ENCODE results near the gene SYNE3. TPM values are rescaled to one million over a fixed set of nuclear protein-coding genes. Genes with fewer than 3 reads are reported as not detected.
A peak's percentile ranks its signal among the peaks of the same experiment; 100 is the strongest.

The SYNE3 gene
- total RNA-seq, 1 donor from 2014 or later, result 27.0 TPM

DNA sequence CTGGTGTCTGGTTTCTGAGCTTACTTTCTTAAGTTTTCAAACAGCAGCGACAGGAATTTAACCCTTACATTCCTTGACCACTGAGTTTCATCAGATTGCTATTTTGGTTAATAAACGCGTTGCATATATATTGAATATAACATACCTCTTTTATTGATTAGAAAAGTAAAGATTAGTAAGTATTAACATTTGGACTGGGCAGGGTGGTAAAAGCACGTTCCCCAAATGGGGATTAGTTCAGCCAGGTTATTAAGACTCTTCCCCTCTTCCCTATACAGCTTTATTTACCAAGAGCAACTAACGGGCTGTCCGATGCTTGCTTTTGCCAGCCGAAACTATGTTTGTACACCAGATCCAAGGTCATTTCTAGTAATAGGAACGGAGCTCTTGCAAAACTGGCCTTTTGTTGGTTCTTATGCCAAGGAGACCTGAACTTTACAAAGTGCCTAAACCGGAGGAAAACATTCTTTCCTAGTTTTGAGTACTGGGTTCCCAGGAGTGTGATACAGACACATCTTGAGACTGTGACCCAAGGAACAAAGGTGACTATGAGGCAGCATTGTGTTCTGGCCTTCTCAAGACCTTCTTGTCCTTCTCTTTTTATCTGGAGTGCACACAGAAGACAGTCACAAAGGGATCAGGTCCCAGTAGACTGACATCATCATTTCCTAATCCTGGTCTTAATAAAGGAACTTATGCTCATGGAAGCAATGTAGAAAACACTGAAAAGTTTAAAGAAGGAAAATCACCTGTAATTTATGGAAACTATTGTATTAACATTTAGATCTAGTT is 21.0 kb upstream of the SYNE3 start:
- DNase-seq (ENCODE audit: extremely low spot score in 2 of 2), result no peak
- Histone ChIP-seq H3K4me1 (peaks cover 55% of the 10 kb centered on the region), H3K4me3 (no peak overlapping the region), H3K27me3 (no peaks in the 10 kb centered on the region), H3K36me3 (no peaks in the 10 kb centered on the region), H3K27ac (no peak overlapping the region), H3K9me3 (no peaks in the 10 kb centered on the region)
- intact Hi-C loops (cut with DNase I), result loop anchor here (10.0 kb wide), 1 partner anchor 223 kb away; the partner anchor contains the start of gene CLMN
- TF ChIP-seq POLR2AphosphoS5 (IDR thresholded peaks at IDR 0.05; ENCODE audit: insufficient read depth in 1 of 2, low read depth in 1 of 2) (no peak), POLR2A (IDR thresholded peaks at IDR 0.05) (no peak)
- TF ChIP-seq, protein P1, sequence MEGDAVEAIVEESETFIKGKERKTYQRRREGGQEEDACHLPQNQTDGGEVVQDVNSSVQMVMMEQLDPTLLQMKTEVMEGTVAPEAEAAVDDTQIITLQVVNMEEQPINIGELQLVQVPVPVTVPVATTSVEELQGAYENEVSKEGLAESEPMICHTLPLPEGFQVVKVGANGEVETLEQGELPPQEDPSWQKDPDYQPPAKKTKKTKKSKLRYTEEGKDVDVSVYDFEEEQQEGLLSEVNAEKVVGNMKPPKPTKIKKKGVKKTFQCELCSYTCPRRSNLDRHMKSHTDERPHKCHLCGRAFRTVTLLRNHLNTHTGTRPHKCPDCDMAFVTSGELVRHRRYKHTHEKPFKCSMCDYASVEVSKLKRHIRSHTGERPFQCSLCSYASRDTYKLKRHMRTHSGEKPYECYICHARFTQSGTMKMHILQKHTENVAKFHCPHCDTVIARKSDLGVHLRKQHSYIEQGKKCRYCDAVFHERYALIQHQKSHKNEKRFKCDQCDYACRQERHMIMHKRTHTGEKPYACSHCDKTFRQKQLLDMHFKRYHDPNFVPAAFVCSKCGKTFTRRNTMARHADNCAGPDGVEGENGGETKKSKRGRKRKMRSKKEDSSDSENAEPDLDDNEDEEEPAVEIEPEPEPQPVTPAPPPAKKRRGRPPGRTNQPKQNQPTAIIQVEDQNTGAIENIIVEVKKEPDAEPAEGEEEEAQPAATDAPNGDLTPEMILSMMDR (IDR thresholded peaks at IDR 0.05), result no peak

DNA sequence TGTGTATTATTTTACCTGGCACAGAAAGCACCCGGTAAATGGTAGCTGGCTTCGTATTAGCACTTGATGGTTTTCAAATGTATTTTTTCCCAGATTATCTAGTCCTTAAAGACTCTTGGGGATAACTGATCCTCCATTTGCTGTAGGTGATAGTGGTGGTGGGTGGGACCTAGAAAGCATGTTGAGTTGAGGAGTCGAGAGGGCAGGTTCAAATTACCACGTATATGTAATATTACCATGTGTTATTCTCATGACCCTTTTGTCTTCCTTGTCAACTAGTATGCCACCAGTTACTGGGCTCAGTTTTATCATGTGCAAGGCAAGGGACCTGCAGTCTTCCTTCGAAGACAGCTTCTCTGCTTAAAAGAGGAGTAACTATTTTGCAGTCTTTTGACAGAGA is 20.2 kb upstream of the SYNE3 start:
- Histone ChIP-seq H3K4me1 (peaks cover 63% of the 10 kb centered on the region), H3K9me3 (no peaks in the 10 kb centered on the region), H3K4me3 (no peak overlapping the region), H3K27me3 (no peaks in the 10 kb centered on the region), H3K36me3 (no peaks in the 10 kb centered on the region), H3K27ac (no peak overlapping the region)
- no peak for DNase-seq (ENCODE audit: extremely low spot score in 2 of 2)
- intact Hi-C loops (cut with DNase I), result loop anchor here (10.0 kb wide), 1 partner anchor 222 kb away; the partner anchor contains the start of gene CLMN
- TF ChIP-seq POLR2A (IDR thresholded peaks at IDR 0.05) (no peak), POLR2AphosphoS5 (IDR thresholded peaks at IDR 0.05; ENCODE audit: insufficient read depth in 1 of 2, low read depth in 1 of 2) (no peak)
- TF ChIP-seq, protein P1 (IDR thresholded peaks at IDR 0.05), result no peak

DNA sequence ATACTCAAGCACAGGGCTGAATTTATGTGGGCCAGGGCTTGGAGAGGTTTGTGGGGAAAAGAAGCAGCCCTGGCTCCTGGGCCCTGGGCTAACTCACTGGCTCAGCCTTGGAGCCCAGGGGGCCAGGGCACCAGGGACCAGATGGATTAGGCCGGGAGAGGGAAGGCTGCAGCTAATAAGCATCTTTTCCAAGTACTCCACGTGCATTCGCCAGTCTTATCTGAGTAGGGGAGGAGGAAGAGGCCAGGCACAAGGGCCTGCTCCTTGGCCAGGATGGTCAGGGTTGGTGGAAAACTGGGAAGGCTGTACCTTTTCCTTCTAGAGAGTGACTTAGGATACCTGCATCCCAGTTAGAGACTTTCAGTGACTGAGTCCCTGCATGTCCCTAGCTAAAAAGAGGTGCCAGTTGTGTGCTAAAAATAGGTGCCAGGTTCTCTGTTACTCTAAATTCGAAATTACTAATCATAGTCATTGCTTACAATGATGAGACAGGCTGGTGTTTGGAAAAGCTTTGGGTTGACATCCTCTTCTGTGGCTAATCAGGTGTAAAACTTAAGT is 19.7 kb upstream of the SYNE3 start:
- H3K9me3 ChIP-seq, result no peaks in the 10 kb centered on the region
- H3K27me3 ChIP-seq, result no peaks in the 10 kb centered on the region
- intact Hi-C loops (cut with DNase I), result loop anchor here (10.0 kb wide), 1 partner anchor 221 kb away; the partner anchor contains the start of gene CLMN
- peak overlapping the region; percentile 94 to 96 for H3K4me3 ChIP-seq
- no peaks in the 10 kb centered on the region for H3K36me3 ChIP-seq
- H3K27ac ChIP-seq, result no peak overlapping the region
- DNase-seq (ENCODE audit: extremely low spot score in 2 of 2), result no peak
- no peak for TF ChIP-seq POLR2A (IDR thresholded peaks at IDR 0.05)
- TF ChIP-seq, protein P1 (IDR thresholded peaks at IDR 0.05), result no peak
- no peak for TF ChIP-seq POLR2AphosphoS5 (IDR thresholded peaks at IDR 0.05; ENCODE audit: insufficient read depth in 1 of 2, low read depth in 1 of 2)
- peaks cover 69% of the 10 kb centered on the region for H3K4me1 ChIP-seq

DNA sequence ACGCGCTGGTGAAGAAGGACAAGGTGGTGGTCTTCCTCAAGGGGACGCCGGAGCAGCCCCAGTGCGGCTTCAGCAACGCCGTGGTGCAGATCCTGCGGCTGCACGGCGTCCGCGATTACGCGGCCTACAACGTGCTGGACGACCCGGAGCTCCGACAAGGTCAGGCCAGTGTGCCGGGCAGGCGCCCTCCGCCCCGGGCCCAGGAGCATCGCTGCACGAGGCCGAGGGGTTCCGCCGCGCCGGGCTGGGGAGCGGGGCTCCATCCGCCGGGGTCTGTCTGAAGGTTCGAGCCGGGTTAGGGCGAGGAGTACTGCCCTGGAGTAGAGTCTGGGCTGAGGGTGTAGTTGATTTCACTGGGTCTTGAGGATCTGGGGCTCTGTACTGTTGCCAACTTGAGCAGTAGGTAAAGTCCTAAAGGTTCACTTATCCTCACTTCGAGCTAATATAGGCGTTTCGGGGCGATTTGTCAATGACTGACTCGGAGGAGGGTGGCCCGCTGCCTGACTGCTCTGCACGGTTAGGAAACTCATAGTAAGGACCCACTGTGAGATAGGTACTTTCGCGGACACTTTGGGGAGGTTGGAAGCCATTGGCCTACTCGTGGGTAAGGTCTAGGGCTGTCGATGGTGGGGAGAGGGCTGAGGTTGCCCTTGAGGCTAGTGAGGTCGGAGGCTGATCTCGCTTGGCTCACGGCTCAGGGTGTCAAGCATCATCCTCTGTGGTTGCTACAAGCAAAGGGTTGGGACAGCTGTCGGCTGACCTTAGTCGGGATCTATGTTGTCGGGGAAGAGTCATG is 19.0 kb upstream of the SYNE3 start:
- Histone ChIP-seq H3K27me3 (no peaks in the 10 kb centered on the region), H3K9me3 (no peaks in the 10 kb centered on the region), H3K36me3 (no peaks in the 10 kb centered on the region), H3K4me1 (peaks cover 76% of the 10 kb centered on the region), H3K4me3 (peak overlapping the region; percentile 94 to 96), H3K27ac (peak overlapping the region; percentile 46)
- no peak for TF ChIP-seq POLR2A (IDR thresholded peaks at IDR 0.05)
- TF ChIP-seq POLR2AphosphoS5 (IDR thresholded peaks at IDR 0.05; ENCODE audit: insufficient read depth in 1 of 2, low read depth in 1 of 2), result no peak
- TF ChIP-seq, protein P1 (IDR thresholded peaks at IDR 0.05), result no peak
- intact Hi-C loops (cut with DNase I), result loop anchor here (10.0 kb wide), 1 partner anchor 221 kb away; the partner anchor contains the start of gene CLMN
- DNase-seq (ENCODE audit: extremely low spot score in 2 of 2), result no peak

Measured in vagina (tissue), 2 donors.